Measurements from ENCODE around the gene MINDY4B. TPM values are rescaled to one million over a fixed set of nuclear protein-coding genes. Genes with fewer than 3 reads are reported as not detected.

The MINDY4B gene
- total RNA-seq, 2 donors from 2014 or later = not detected

GRCh38 chr3:150828261-150828660 is 77.0 kb downstream of the MINDY4B start:
- DNase-seq (ENCODE audit: low spot score in 2 of 2) = no peak
- H3K27ac Mint-ChIP-seq = peak overlapping the region in 1 of 2 donors; percentile 51
- H3K36me3 Mint-ChIP-seq = no peaks in the 10 kb centered on the region
- no peaks in the 10 kb centered on the region for H3K9me3 Mint-ChIP-seq
- ATAC-seq = no peak

GRCh38 chr3:150826466-150827282 is 78.6 kb downstream of the MINDY4B start:
- ATAC-seq = no peak
- no peak for DNase-seq (ENCODE audit: low spot score in 2 of 2)
- Mint-ChIP-seq H3K27ac (no peak overlapping the region), H3K36me3 (no peaks in the 10 kb centered on the region), H3K9me3 (no peaks in the 10 kb centered on the region)

GRCh38 chr3:150825916-150826377 is 79.3 kb downstream of the MINDY4B start:
- H3K9me3 Mint-ChIP-seq = no peaks in the 10 kb centered on the region
- no peak overlapping the region for H3K27ac Mint-ChIP-seq
- DNase-seq (ENCODE audit: low spot score in 2 of 2) (no peak), ATAC-seq (no peak)
- H3K36me3 Mint-ChIP-seq = no peaks in the 10 kb centered on the region

GRCh38 chr3:150825192-150825915 is 79.9 kb downstream of the MINDY4B start:
- no peak for ATAC-seq
- no peak overlapping the region for H3K27ac Mint-ChIP-seq
- no peak for DNase-seq (ENCODE audit: low spot score in 2 of 2)
- H3K9me3 Mint-ChIP-seq = no peaks in the 10 kb centered on the region
- H3K36me3 Mint-ChIP-seq = no peaks in the 10 kb centered on the region

GRCh38 chr3:150823277-150823676 is 82.0 kb downstream of the MINDY4B start:
- H3K36me3 Mint-ChIP-seq = no peaks in the 10 kb centered on the region
- ATAC-seq = no peak
- DNase-seq (ENCODE audit: low spot score in 2 of 2) = no peak
- H3K9me3 Mint-ChIP-seq = no peaks in the 10 kb centered on the region
- no peak overlapping the region for H3K27ac Mint-ChIP-seq

GRCh38 chr3:150822636-150823035 is 82.6 kb downstream of the MINDY4B start:
- no peak for DNase-seq (ENCODE audit: low spot score in 2 of 2)
- Mint-ChIP-seq H3K9me3 (no peaks in the 10 kb centered on the region), H3K36me3 (no peaks in the 10 kb centered on the region), H3K27ac (no peak overlapping the region)
- ATAC-seq = no peak

Other genes starting within 250 kb of the MINDY4B start
- gene ERICH6, start 201.5 kb downstream of the MINDY4B start, total RNA-seq = not detected
- gene SIAH2, start 142.3 kb downstream of the MINDY4B start, total RNA-seq = 10 to 100 TPM; 68.3 to 74.7 TPM
- not detected for gene CLRN1, start 67.3 kb upstream of the MINDY4B start, total RNA-seq
- 1 to 10 TPM; 1.5 to 6.9 TPM for gene MED12L, start 180.2 kb upstream of the MINDY4B start, total RNA-seq

All from activated naive CD4-positive, alpha-beta T cell treated with anti-CD3 and anti-CD28 coated beads, Interleukin-2, amount 50 U/mL, for 72 hours (primary cell).